Immature natural killer cell (primary cell): ENCODE data around the gene GCDH. TPM values are rescaled to one million over a fixed set of nuclear protein-coding genes. Genes with fewer than 3 reads are reported as not detected.
"Not testable (repeated sequence)": the region's sequence is repeated elsewhere in the genome, so short reads cannot be mapped to it uniquely, and the experiment has no call there.

ENCODE experiments used
- DNase-seq, 3 donors: peaks; one replicate each; pipeline ENCODE4 v3.0.0; 2022; ENCODE audit warnings: mixed read lengths in 1 of 3
- H3K27ac Mint-ChIP-seq, 6 donors: one replicate each; pipeline ENCODE4 v1.8.0; 2020; ENCODE audit warnings: mixed read lengths in 6 of 6, mild to moderate bottlenecking in 5 of 6, inconsistent platforms in 4 of 6, moderate library complexity in 3 of 6
- H3K27me3 Mint-ChIP-seq, 3 donors: one replicate each; pipeline ENCODE4 v1.8.0; 2020 to 2021; ENCODE audit warnings: low read depth in 3 of 3, mild to moderate bottlenecking in 3 of 3, mixed read lengths in 3 of 3, moderate library complexity in 3 of 3, inconsistent platforms in 1 of 3
- H3K36me3 Mint-ChIP-seq, 3 donors: one replicate each; pipeline ENCODE4 v1.8.0; 2020; ENCODE audit warnings: mixed read lengths in 3 of 3, inconsistent platforms in 2 of 3, mild to moderate bottlenecking in 2 of 3
- H3K4me1 Mint-ChIP-seq, 2 donors: one replicate each; pipeline ENCODE4 v1.8.0; 2020; ENCODE audit warnings: inconsistent platforms in 2 of 2, mild to moderate bottlenecking in 2 of 2, mixed read lengths in 2 of 2, moderate library complexity in 1 of 2
- H3K4me3 Mint-ChIP-seq, 5 donors: one replicate each; pipeline ENCODE4 v1.8.0; 2020; ENCODE audit warnings: mild to moderate bottlenecking in 5 of 5, mixed read lengths in 5 of 5, inconsistent platforms in 3 of 5, moderate library complexity in 3 of 5
- H3K9me3 Mint-ChIP-seq, 6 donors: one replicate each; pipeline ENCODE4 v1.8.0; 2020; ENCODE audit warnings: mild to moderate bottlenecking in 6 of 6, mixed read lengths in 6 of 6, inconsistent platforms in 4 of 6, moderate library complexity in 3 of 6
- polyA plus RNA-seq, 3 donors: library from polyadenylated mRNA; unstranded; fragments of 300-500 nt; fragmentation: Illumina TruSeq; gene quantifications; one replicate each; pipeline ENCODE4 v1.2.3, GENCODE V29; 2021

GCDH gene
- 10 to 100 TPM; 17.0 to 21.6 (median 18.4) TPM for polyA plus RNA-seq

- peaks cover 9 to 13% (median 11%) of the 10 kb centered on the region in 3 donors for H3K36me3 Mint-ChIP-seq
- H3K27me3 Mint-ChIP-seq: peaks cover 7 to 12% (median 9%) of the 10 kb centered on the region in 3 donors
- peaks cover 24 to 32% of the 10 kb centered on the region in 2 donors for H3K4me1 Mint-ChIP-seq
- H3K27ac Mint-ChIP-seq: peak within 1 kb of the TSS; percentile 81 to 97 (median 96)
- peak; percentile 97 for DNase-seq
- peak within 1 kb of the TSS; percentile 96 to 98 (median 97) for H3K4me3 Mint-ChIP-seq
- H3K9me3 Mint-ChIP-seq: no peaks in the 10 kb centered on the region
Observed at GRCh38 chr19:12890787-12891552, at the start of gene GCDH. TSS of gene GCDH (plus strand) at chr19:12891160. CDS start at chr19:12891305, 145 bp downstream.

GRCh38 chr19:12842511-12842910 lies 48.4 kb upstream of the GCDH start:
- peak overlapping the region in 1 of 6 donors; percentile 55 for H3K27ac Mint-ChIP-seq
- DNase-seq: no peak
- peaks cover 0 to 5% (median 0%) of the 10 kb centered on the region in 3 donors for H3K36me3 Mint-ChIP-seq
- no peak overlapping the region for H3K4me3 Mint-ChIP-seq
- H3K27me3 Mint-ChIP-seq: peaks cover 15 to 35% (median 19%) of the 10 kb centered on the region in 3 donors
- H3K9me3 Mint-ChIP-seq: peaks cover 0 to 4% (median 0%) of the 10 kb centered on the region in 6 donors
- peaks cover 31 to 33% of the 10 kb centered on the region in 2 donors for H3K4me1 Mint-ChIP-seq

GRCh38 chr19:12843328-12843727 lies 47.6 kb upstream of the GCDH start:
- no peak overlapping the region for H3K27ac Mint-ChIP-seq
- peaks cover 0 to 4% (median 0%) of the 10 kb centered on the region in 6 donors for H3K9me3 Mint-ChIP-seq
- H3K27me3 Mint-ChIP-seq: peaks cover 14 to 30% (median 15%) of the 10 kb centered on the region in 3 donors
- H3K4me1 Mint-ChIP-seq: peaks cover 26 to 38% of the 10 kb centered on the region in 2 donors
- H3K4me3 Mint-ChIP-seq: no peak overlapping the region
- H3K36me3 Mint-ChIP-seq: peaks cover 0 to 5% (median 0%) of the 10 kb centered on the region in 3 donors
- DNase-seq: no peak

GRCh38 chr19:12843999-12844732 lies 46.8 kb upstream of the GCDH start:
- DNase-seq: no peak
- Mint-ChIP-seq H3K27me3 (peaks cover 14 to 27% (median 14%) of the 10 kb centered on the region in 3 donors), H3K4me3 (no peak overlapping the region), H3K4me1 (peaks cover 24 to 32% of the 10 kb centered on the region in 2 donors), H3K27ac (no peak overlapping the region), H3K9me3 (peaks cover 0 to 4% (median 0%) of the 10 kb centered on the region in 6 donors), H3K36me3 (peaks cover 0 to 5% (median 0%) of the 10 kb centered on the region in 3 donors)

GRCh38 chr19:12846613-12847012 lies 44.3 kb upstream of the GCDH start:
- not testable (repeated sequence) for H3K9me3 Mint-ChIP-seq, H3K27ac Mint-ChIP-seq, H3K4me1 Mint-ChIP-seq, H3K36me3 Mint-ChIP-seq, DNase-seq
- peak overlapping the region in 1 of 5 donors; percentile 31 for H3K4me3 Mint-ChIP-seq
- peaks cover 8 to 11% (median 11%) of the 10 kb centered on the region in 3 donors for H3K27me3 Mint-ChIP-seq

GRCh38 chr19:12847159-12848139 lies 43.5 kb upstream of the GCDH start:
- DNase-seq: peak; percentile 80 to 82 (median 80)
- Mint-ChIP-seq H3K9me3 (peaks cover 0 to 2% (median 0%) of the 10 kb centered on the region in 6 donors), H3K27me3 (peaks cover 6 to 10% (median 6%) of the 10 kb centered on the region in 3 donors), H3K36me3 (no peaks in the 10 kb centered on the region), H3K27ac (no peak overlapping the region), H3K4me3 (peak overlapping the region in 1 of 5 donors; percentile 42), H3K4me1 (peaks cover 3 to 6% of the 10 kb centered on the region in 2 donors)

GRCh38 chr19:12856653-12857052 lies 34.3 kb upstream of the GCDH start:
- H3K27me3 Mint-ChIP-seq: peaks cover 1 to 6% (median 4%) of the 10 kb centered on the region in 3 donors
- H3K4me3 Mint-ChIP-seq: no peak overlapping the region
- peaks cover 0 to 3% (median 0%) of the 10 kb centered on the region in 3 donors for H3K36me3 Mint-ChIP-seq
- H3K9me3 Mint-ChIP-seq: peaks cover 0 to 14% (median 2%) of the 10 kb centered on the region in 6 donors
- H3K27ac Mint-ChIP-seq: no peak overlapping the region
- no peaks in the 10 kb centered on the region for H3K4me1 Mint-ChIP-seq
- DNase-seq: no peak

- no peak overlapping the region for H3K27ac Mint-ChIP-seq
- peaks cover 0 to 14% (median 2%) of the 10 kb centered on the region in 6 donors for H3K9me3 Mint-ChIP-seq
- H3K27me3 Mint-ChIP-seq: peaks cover 1 to 7% (median 4%) of the 10 kb centered on the region in 3 donors
- H3K4me3 Mint-ChIP-seq: no peak overlapping the region
- no peak for DNase-seq
- no peaks in the 10 kb centered on the region for H3K4me1 Mint-ChIP-seq
- peaks cover 0 to 3% (median 0%) of the 10 kb centered on the region in 3 donors for H3K36me3 Mint-ChIP-seq
Observed at GRCh38 chr19:12858041-12858928, 32.7 kb upstream of the GCDH start.

GRCh38 chr19:12859546-12859945 lies 31.4 kb upstream of the GCDH start:
- H3K27ac Mint-ChIP-seq: no peak overlapping the region
- H3K9me3 Mint-ChIP-seq: peaks cover 0 to 14% (median 2%) of the 10 kb centered on the region in 6 donors
- H3K27me3 Mint-ChIP-seq: peaks cover 3 to 7% (median 5%) of the 10 kb centered on the region in 3 donors
- H3K4me1 Mint-ChIP-seq: no peaks in the 10 kb centered on the region
- peaks cover 0 to 3% (median 0%) of the 10 kb centered on the region in 3 donors for H3K36me3 Mint-ChIP-seq
- no peak for DNase-seq
- no peak overlapping the region for H3K4me3 Mint-ChIP-seq

- Mint-ChIP-seq H3K4me1 (peaks cover 6 to 9% of the 10 kb centered on the region in 2 donors), H3K36me3 (no peaks in the 10 kb centered on the region), H3K4me3 (no peak overlapping the region), H3K27ac (no peak overlapping the region), H3K27me3 (peaks cover 5 to 10% (median 5%) of the 10 kb centered on the region in 3 donors), H3K9me3 (no peaks in the 10 kb centered on the region)
- DNase-seq: no peak
Observed at GRCh38 chr19:12864143-12864542, 26.8 kb upstream of the GCDH start.

GRCh38 chr19:12864721-12865715 lies 25.9 kb upstream of the GCDH start:
- peaks cover 5 to 10% (median 5%) of the 10 kb centered on the region in 3 donors for H3K27me3 Mint-ChIP-seq

More at GRCh38 chr19:12864721-12865715, 25.9 kb upstream of the GCDH start:
- no peak for DNase-seq
- Mint-ChIP-seq H3K9me3 (no peaks in the 10 kb centered on the region), H3K4me3 (peak overlapping the region in 1 of 5 donors; percentile 18), H3K36me3 (no peaks in the 10 kb centered on the region), H3K27ac (no peak overlapping the region), H3K4me1 (peaks cover 6 to 9% of the 10 kb centered on the region in 2 donors)
